Measurements from ENCODE around the gene CHKA.
A peak's percentile ranks its signal among the peaks of the same experiment; 100 is the strongest.

CHKA gene

GRCh38 chr11:68145120-68145866, 24.1 kb upstream of the CHKA start:
- Histone ChIP-seq H3K36me3 (ENCODE audit: control insufficient read depth in 2 of 2, insufficient read depth in 2 of 2, low read length in 2 of 2) (no peaks in the 10 kb centered on the region), H3K4me3 (ENCODE audit: low read length in 2 of 2) (no peak overlapping the region), H3K27me3 (ENCODE audit: control insufficient read depth in 2 of 2, insufficient read depth in 2 of 2, low read length in 2 of 2) (no peaks in the 10 kb centered on the region), H3K9ac (ENCODE audit: low read depth in 1 of 2, low read length in 2 of 2) (no peak overlapping the region), H3K4me1 (ENCODE audit: control insufficient read depth in 2 of 2, insufficient read depth in 2 of 2, low read length in 2 of 2) (peaks cover 31 to 38% of the 10 kb centered on the region in 2 donors), H3K27ac (ENCODE audit: low read depth in 2 of 2, low read length in 2 of 2) (peak overlapping the region; percentile 96 to 98), H3K9me3 (ENCODE audit: control insufficient read depth in 2 of 2, low read length in 2 of 2) (no peaks in the 10 kb centered on the region)

- H3K9me3 ChIP-seq (ENCODE audit: control insufficient read depth in 2 of 2, low read length in 2 of 2) = no peaks in the 10 kb centered on the region
- H3K4me3 ChIP-seq (ENCODE audit: low read length in 2 of 2) = no peak overlapping the region
- H3K27ac ChIP-seq (ENCODE audit: low read depth in 2 of 2, low read length in 2 of 2) = no peak overlapping the region
- peaks cover 20 to 24% of the 10 kb centered on the region in 2 donors for H3K4me1 ChIP-seq (ENCODE audit: control insufficient read depth in 2 of 2, insufficient read depth in 2 of 2, low read length in 2 of 2)
- no peaks in the 10 kb centered on the region for H3K36me3 ChIP-seq (ENCODE audit: control insufficient read depth in 2 of 2, insufficient read depth in 2 of 2, low read length in 2 of 2)
- H3K9ac ChIP-seq (ENCODE audit: low read depth in 1 of 2, low read length in 2 of 2) = no peak overlapping the region
- no peaks in the 10 kb centered on the region for H3K27me3 ChIP-seq (ENCODE audit: control insufficient read depth in 2 of 2, insufficient read depth in 2 of 2, low read length in 2 of 2)
Measured at GRCh38 chr11:68143310-68143689, 22.1 kb upstream of the CHKA start.

GRCh38 chr11:68142441-68143309, 21.5 kb upstream of the CHKA start:
- H3K36me3 ChIP-seq (ENCODE audit: control insufficient read depth in 2 of 2, insufficient read depth in 2 of 2, low read length in 2 of 2) = no peaks in the 10 kb centered on the region
- H3K27me3 ChIP-seq (ENCODE audit: control insufficient read depth in 2 of 2, insufficient read depth in 2 of 2, low read length in 2 of 2) = no peaks in the 10 kb centered on the region
- H3K4me3 ChIP-seq (ENCODE audit: low read length in 2 of 2) = no peak overlapping the region
- H3K27ac ChIP-seq (ENCODE audit: low read depth in 2 of 2, low read length in 2 of 2) = peak overlapping the region in 1 of 2 donors; percentile 18
- no peaks in the 10 kb centered on the region for H3K9me3 ChIP-seq (ENCODE audit: control insufficient read depth in 2 of 2, low read length in 2 of 2)
- H3K4me1 ChIP-seq (ENCODE audit: control insufficient read depth in 2 of 2, insufficient read depth in 2 of 2, low read length in 2 of 2) = peaks cover 20 to 28% of the 10 kb centered on the region in 2 donors
- no peak overlapping the region for H3K9ac ChIP-seq (ENCODE audit: low read depth in 1 of 2, low read length in 2 of 2)

- Histone ChIP-seq H3K4me3 (ENCODE audit: low read length in 2 of 2) (no peak overlapping the region), H3K9me3 (ENCODE audit: control insufficient read depth in 2 of 2, low read length in 2 of 2) (no peaks in the 10 kb centered on the region), H3K27ac (ENCODE audit: low read depth in 2 of 2, low read length in 2 of 2) (peak overlapping the region in 1 of 2 donors; percentile 18), H3K9ac (ENCODE audit: low read depth in 1 of 2, low read length in 2 of 2) (no peak overlapping the region), H3K4me1 (ENCODE audit: control insufficient read depth in 2 of 2, insufficient read depth in 2 of 2, low read length in 2 of 2) (peaks cover 14 to 21% of the 10 kb centered on the region in 2 donors), H3K27me3 (ENCODE audit: control insufficient read depth in 2 of 2, insufficient read depth in 2 of 2, low read length in 2 of 2) (no peaks in the 10 kb centered on the region), H3K36me3 (ENCODE audit: control insufficient read depth in 2 of 2, insufficient read depth in 2 of 2, low read length in 2 of 2) (no peaks in the 10 kb centered on the region)
Measured at GRCh38 chr11:68142028-68142412, 20.8 kb upstream of the CHKA start.

GRCh38 chr11:68141246-68142027, 20.2 kb upstream of the CHKA start:
- H3K36me3 ChIP-seq (ENCODE audit: control insufficient read depth in 2 of 2, insufficient read depth in 2 of 2, low read length in 2 of 2) = no peaks in the 10 kb centered on the region
- peaks cover 9 to 16% of the 10 kb centered on the region in 2 donors for H3K4me1 ChIP-seq (ENCODE audit: control insufficient read depth in 2 of 2, insufficient read depth in 2 of 2, low read length in 2 of 2)
- H3K27me3 ChIP-seq (ENCODE audit: control insufficient read depth in 2 of 2, insufficient read depth in 2 of 2, low read length in 2 of 2) = no peaks in the 10 kb centered on the region
- H3K9ac ChIP-seq (ENCODE audit: low read depth in 1 of 2, low read length in 2 of 2) = no peak overlapping the region
- no peaks in the 10 kb centered on the region for H3K9me3 ChIP-seq (ENCODE audit: control insufficient read depth in 2 of 2, low read length in 2 of 2)
- no peak overlapping the region for H3K4me3 ChIP-seq (ENCODE audit: low read length in 2 of 2)
- H3K27ac ChIP-seq (ENCODE audit: low read depth in 2 of 2, low read length in 2 of 2) = no peak overlapping the region

GRCh38 chr11:68140496-68141245, 19.5 kb upstream of the CHKA start:
- Histone ChIP-seq H3K27me3 (ENCODE audit: control insufficient read depth in 2 of 2, insufficient read depth in 2 of 2, low read length in 2 of 2) (no peaks in the 10 kb centered on the region), H3K27ac (ENCODE audit: low read depth in 2 of 2, low read length in 2 of 2) (no peak overlapping the region), H3K9me3 (ENCODE audit: control insufficient read depth in 2 of 2, low read length in 2 of 2) (no peaks in the 10 kb centered on the region), H3K36me3 (ENCODE audit: control insufficient read depth in 2 of 2, insufficient read depth in 2 of 2, low read length in 2 of 2) (no peaks in the 10 kb centered on the region), H3K4me3 (ENCODE audit: low read length in 2 of 2) (no peak overlapping the region), H3K9ac (ENCODE audit: low read depth in 1 of 2, low read length in 2 of 2) (no peak overlapping the region), H3K4me1 (ENCODE audit: control insufficient read depth in 2 of 2, insufficient read depth in 2 of 2, low read length in 2 of 2) (peaks cover 4 to 13% of the 10 kb centered on the region in 2 donors)

- Histone ChIP-seq H3K4me1 (ENCODE audit: control insufficient read depth in 2 of 2, insufficient read depth in 2 of 2, low read length in 2 of 2) (peaks cover 0 to 6% of the 10 kb centered on the region in 2 donors), H3K36me3 (ENCODE audit: control insufficient read depth in 2 of 2, insufficient read depth in 2 of 2, low read length in 2 of 2) (no peaks in the 10 kb centered on the region), H3K27me3 (ENCODE audit: control insufficient read depth in 2 of 2, insufficient read depth in 2 of 2, low read length in 2 of 2) (no peaks in the 10 kb centered on the region), H3K4me3 (ENCODE audit: low read length in 2 of 2) (peak overlapping the region in 1 of 2 donors; percentile 57), H3K9ac (ENCODE audit: low read depth in 1 of 2, low read length in 2 of 2) (no peak overlapping the region), H3K27ac (ENCODE audit: low read depth in 2 of 2, low read length in 2 of 2) (no peak overlapping the region), H3K9me3 (ENCODE audit: control insufficient read depth in 2 of 2, low read length in 2 of 2) (no peaks in the 10 kb centered on the region)
Measured at GRCh38 chr11:68138237-68138636, 17.0 kb upstream of the CHKA start.

GRCh38 chr11:68137833-68138232, 16.6 kb upstream of the CHKA start:
- H3K4me3 ChIP-seq (ENCODE audit: low read length in 2 of 2) = peak overlapping the region; percentile 15 to 57
- no peaks in the 10 kb centered on the region for H3K9me3 ChIP-seq (ENCODE audit: control insufficient read depth in 2 of 2, low read length in 2 of 2)
- H3K27me3 ChIP-seq (ENCODE audit: control insufficient read depth in 2 of 2, insufficient read depth in 2 of 2, low read length in 2 of 2) = no peaks in the 10 kb centered on the region
- peaks cover 0 to 6% of the 10 kb centered on the region in 2 donors for H3K4me1 ChIP-seq (ENCODE audit: control insufficient read depth in 2 of 2, insufficient read depth in 2 of 2, low read length in 2 of 2)
- H3K27ac ChIP-seq (ENCODE audit: low read depth in 2 of 2, low read length in 2 of 2) = no peak overlapping the region
- no peak overlapping the region for H3K9ac ChIP-seq (ENCODE audit: low read depth in 1 of 2, low read length in 2 of 2)
- H3K36me3 ChIP-seq (ENCODE audit: control insufficient read depth in 2 of 2, insufficient read depth in 2 of 2, low read length in 2 of 2) = no peaks in the 10 kb centered on the region

- no peak overlapping the region for H3K27ac ChIP-seq (ENCODE audit: low read depth in 2 of 2, low read length in 2 of 2)
- no peaks in the 10 kb centered on the region for H3K36me3 ChIP-seq (ENCODE audit: control insufficient read depth in 2 of 2, insufficient read depth in 2 of 2, low read length in 2 of 2)
- H3K27me3 ChIP-seq (ENCODE audit: control insufficient read depth in 2 of 2, insufficient read depth in 2 of 2, low read length in 2 of 2) = no peaks in the 10 kb centered on the region
- H3K9me3 ChIP-seq (ENCODE audit: control insufficient read depth in 2 of 2, low read length in 2 of 2) = no peaks in the 10 kb centered on the region
- no peak overlapping the region for H3K9ac ChIP-seq (ENCODE audit: low read depth in 1 of 2, low read length in 2 of 2)
- peaks cover 0 to 6% of the 10 kb centered on the region in 2 donors for H3K4me1 ChIP-seq (ENCODE audit: control insufficient read depth in 2 of 2, insufficient read depth in 2 of 2, low read length in 2 of 2)
- H3K4me3 ChIP-seq (ENCODE audit: low read length in 2 of 2) = no peak overlapping the region
Measured at GRCh38 chr11:68136866-68137265, 15.7 kb upstream of the CHKA start.
